Measurements from ENCODE around the gene RPL7L1.

DNA sequence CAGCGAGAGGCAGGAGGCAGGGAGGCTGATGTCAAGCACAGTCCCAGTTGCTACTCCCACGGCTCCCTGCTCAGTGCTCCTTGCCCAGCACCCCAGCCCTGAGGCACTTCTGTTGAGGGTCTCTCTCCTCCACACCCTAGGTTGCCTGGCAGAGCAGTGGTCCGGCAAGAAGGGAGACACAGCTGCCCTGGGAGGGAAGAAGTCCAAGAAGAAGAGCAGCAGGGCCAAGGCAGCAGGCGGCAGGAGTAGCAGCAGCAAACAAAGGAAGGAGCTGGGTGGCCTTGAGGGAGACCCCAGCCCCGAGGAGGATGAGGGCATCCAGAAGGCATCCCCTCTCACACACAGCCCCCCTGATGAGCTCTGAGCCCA, 59.0 kb downstream of the RPL7L1 start:
- TF ChIP-seq CTCF (IDR thresholded peaks at IDR 0.05; ENCODE audit: low read depth, low read length) (no peak), POLR2A (IDR thresholded peaks at IDR 0.05; ENCODE audit: extremely low read depth, insufficient read length) (no peak)
